Stimulated activated CD4-positive, alpha-beta T cell treated with anti-CD3 and anti-CD28 coated beads, Interleukin-15, amount 100 ng/mL, for 24 hours (primary cell): ENCODE measurements around the gene DIPK1A.
A peak's percentile ranks its signal among the peaks of the same experiment; 100 is the strongest.

Experiments used
- DNase-seq: peaks from one replicate; pipeline ENCODE4 v3.0.0-alpha.2; 2020

The DIPK1A gene

DNA sequence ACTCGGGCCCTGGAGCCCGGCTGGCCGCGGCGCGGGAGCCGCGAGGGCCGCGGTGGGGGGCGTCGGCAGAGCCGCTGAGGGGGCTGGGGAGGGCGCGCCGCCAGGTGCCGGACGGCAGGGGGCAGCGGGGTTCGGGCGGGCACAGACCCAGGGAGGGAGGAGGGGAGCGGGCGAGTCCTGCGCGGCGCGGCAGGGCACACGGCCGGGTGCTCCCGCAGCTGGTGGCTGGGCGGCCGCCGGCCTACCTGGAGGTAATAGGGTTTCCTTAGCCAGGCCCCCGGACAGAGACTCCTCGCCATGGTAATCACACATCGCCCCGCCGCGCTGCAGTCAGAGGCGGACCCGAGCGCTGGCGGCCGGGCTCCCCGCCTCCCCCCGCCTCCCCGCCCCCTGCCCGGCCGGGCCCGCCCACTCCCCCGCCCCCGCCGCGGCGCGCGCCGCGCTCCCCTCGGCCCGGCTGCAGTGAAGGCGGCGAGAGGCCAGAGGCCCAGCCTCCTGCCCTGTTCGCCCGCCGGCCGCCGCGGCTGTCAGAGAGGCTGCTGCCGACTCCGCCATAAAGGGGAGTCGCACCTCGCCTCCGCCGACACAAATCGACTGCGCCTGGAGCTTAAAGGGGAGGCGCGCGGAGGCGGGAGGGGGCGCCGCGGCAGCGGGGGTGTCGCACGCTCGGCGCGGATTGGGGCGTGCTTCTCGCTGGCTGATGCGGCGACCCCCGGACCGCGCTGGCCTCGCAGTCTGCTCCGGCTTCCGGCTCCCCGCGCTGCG lies at the start of gene DIPK1A:
DIPK1A (minus strand) TSS at position 332 of the 765 bp plus-strand sequence; CDS start at position 299, 33 bp downstream.
- peak; percentile 77 for DNase-seq

- no peak for DNase-seq
Measured at GRCh38 chr1:93007941-93008577, 46.8 kb upstream of the DIPK1A start.

GRCh38 chr1:93005252-93005598 lies 44.0 kb upstream of the DIPK1A start:
- no peak for DNase-seq

- DNase-seq = no peak
Measured at GRCh38 chr1:93004566-93005251, 43.4 kb upstream of the DIPK1A start.

DNA sequence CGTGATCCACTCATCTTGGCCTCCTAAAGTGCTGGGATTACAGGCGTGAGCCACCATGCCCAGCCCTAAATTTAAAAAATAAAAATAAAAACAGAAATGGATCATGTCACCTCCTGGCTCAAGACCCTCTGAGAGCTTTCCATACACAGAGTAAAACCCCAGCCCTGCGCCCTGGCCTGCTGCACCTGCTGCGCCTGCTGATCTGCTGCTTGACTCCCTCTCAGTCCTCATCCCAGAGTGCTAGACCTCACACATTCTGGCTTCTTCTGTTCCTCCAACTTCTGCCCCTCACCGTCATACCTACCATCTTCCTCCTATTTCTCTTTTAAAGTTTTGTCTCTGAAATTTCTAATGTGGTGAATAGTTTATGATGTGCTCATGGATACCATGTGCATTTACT lies 42.7 kb upstream of the DIPK1A start:
- no peak for DNase-seq

DNA sequence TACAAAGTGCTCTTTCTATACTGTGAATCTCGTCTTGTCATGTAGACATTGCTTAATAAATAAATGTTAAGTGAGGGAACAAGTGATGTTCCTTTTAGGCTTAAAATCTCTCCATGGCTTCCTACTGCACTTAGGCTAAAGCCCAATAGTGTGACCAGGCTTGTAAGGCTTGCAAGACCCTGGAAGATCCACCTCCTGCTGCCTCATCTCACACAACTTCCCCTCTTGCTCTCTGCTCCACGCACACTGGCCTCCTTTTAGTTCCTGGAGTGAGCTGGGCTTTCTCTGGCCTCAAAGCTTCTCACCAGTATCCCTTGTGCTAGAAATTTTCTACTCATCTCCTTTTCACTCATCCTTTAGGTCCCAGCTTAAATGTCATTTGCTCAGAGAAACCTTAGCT lies 41.5 kb upstream of the DIPK1A start:
- no peak for DNase-seq

GRCh38 chr1:93001893-93002292 lies 40.6 kb upstream of the DIPK1A start:
- no peak for DNase-seq

DNA sequence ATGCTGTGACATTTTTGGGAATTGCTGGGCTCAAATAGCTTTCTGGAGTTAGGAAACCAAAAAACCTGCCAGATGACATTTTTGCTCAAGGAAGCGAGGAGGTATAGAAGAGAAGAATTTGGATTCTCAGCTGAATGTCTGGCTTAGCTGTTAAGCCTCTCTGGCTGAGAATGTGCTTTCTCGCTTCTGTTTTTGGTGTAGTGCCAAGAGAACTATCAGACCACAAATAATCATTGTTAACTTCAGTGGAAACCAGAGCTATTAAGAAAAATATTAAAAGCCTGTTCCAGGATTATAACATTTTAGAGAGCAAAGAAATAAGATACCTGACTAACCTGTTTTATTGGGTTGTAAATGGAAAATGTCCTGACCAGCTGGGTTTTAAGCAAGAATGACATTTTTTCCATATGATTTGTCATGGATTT lies 39.5 kb upstream of the DIPK1A start:
- no peak for DNase-seq

GRCh38 chr1:93000291-93000690 lies 39.0 kb upstream of the DIPK1A start:
- no peak for DNase-seq

DNA sequence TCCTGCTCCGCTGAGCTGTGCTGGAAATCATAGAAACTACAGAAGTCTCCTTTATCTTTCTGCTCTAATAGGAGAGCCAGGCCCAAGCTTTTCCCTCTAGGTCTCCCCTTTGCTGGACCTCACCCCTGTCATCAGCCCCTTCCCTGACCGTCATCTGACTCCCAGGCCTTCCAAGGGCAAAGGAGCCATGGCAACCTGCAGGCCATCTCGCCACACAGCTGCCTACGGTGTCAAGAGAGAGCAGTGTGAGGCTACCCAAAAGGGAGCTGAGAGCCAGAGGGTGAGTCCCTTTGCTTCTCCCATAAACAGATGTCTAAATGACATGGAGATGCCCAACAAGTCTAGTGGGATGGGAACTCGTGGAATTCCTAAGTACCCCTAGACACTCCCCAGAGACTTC lies 37.6 kb upstream of the DIPK1A start:
- no peak for DNase-seq

DNA sequence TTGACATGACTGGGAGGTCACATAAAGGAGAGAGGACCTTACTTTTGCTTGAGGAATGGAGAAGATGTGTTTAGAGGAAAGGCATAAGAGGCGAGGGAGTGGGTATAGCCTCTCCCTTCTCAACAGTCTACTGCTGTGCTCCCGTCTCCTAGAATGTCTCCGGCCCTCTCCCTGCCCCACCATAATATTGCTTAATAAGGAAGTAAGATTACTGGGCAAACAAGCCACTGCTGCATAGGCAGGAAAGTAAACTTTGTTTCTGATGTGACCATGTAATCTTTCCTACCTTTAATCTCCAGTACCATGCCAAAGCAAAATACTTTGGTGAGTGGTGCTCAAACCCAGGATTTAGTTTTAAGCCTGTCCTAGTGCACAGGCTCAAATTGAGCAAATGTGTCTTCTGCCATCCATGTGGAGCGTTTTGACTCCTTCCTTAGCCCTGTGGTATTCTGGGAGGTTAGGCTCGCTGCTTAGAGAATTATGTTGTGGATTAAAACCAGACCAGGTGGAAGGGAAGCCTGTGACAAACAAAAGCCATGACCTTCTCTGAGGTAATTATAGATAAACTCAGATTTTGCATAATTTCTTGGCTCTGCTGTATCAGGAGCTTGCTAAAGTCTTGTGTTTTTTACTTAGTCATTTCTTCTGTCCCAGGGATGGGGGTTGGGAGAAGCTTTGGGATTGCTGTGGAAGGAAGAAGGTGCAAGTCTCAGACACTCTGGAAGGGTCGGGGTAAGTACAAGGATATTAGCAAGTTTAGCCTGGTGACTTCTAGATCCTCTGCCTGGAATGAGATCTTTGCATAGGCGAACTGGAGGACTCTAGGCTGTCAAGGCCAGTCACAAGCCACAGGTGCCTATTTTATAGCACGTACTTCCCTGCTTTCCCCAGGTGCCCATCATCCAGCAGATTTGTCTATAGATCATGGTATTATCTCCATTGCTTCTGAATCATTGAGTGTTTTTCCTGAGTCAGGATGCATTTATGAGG lies 34.5 kb upstream of the DIPK1A start:
- no peak for DNase-seq

- DNase-seq = peak; percentile 78
Measured at GRCh38 chr1:92994105-92994712, 32.9 kb upstream of the DIPK1A start.

DNA sequence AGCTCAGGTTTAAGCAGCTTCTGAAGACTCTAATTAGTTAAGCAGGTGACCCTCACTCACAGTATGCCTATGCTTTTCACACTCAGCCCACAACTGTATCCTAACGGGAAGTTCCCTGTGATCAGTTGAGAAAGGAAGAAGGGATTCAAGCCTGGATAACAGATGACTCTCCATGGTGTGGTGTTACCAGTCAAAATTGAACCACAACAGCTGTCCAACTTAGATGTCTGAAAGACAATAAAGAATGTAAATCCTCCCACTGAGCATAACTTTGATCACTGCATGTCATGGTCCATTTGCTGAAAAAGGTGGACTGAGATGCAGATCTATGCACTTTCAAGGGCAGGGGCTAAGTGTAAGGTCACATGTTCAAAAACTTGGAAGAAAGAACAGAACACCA lies 32.3 kb upstream of the DIPK1A start:
- DNase-seq = no peak

- no peak for DNase-seq
Measured at GRCh38 chr1:92992877-92993276, 31.6 kb upstream of the DIPK1A start.

DNA sequence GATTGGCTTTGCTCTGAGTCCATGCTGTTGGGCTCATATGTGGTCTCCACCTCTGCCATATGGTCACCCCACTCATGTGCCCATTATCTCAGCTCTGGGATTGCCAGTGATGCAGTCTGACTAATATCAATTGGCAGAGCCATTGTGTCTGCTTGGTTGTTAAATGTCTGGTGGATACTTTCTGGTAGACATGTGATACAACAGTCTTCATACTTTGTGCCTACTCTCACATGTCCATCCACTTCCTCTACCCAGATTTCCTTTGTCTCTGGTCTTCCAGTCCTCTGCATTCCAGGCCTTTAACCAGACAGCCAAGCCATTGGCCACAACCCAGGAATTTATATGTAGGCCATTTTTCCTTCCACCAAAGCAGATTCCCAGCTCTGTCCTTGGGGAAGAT lies 30.8 kb upstream of the DIPK1A start:
- DNase-seq = no peak

DNA sequence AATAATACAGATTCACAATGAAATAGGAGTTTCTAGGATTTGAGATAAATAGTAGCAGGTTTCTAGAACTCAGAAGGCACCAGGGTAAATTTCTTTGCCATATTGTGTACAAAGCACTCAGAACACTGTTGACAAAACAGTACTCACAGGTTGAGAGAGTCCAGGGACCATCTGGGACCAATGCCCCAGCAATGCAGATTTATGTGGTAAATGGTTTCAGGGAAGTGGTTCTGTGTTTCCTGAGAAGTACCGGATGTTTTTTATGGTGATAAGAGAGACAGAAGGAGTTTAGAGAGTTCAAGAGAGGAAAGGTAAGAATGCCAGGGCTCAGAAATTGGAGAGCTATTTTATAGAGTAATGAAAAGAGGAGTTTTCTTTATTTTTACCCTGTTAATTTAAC lies 29.6 kb upstream of the DIPK1A start:
- no peak for DNase-seq

DNA sequence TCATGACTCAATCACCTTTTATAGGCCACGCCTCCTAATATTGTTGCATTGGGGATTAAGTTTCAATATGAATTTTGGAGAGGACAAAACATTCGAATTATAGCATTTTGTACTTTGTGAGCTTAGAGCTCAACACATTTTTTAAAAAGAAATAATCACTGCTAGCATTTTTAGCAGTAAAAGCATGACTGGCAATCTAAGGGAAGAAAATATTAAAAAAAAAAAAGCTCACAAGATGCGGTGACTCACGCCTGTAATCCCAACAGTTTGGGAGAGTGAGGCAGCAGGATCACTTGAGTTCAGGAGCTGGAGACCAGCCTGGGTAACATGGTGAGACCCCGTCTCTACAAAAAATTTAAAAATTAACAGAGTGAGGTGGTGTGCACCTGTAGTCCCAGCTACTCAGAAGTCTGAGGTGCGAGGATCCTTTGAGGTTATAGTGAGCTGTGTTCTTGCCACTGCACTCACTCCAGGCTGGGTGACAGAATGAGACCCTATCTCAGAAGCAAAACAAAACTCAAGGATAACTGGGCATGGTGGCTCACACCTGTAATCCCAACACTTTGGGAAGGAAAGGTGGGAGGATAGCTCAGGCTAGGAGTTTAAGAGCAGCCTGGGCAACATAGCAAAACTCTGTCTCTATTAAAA lies 28.8 kb upstream of the DIPK1A start:
- no peak for DNase-seq

DNA sequence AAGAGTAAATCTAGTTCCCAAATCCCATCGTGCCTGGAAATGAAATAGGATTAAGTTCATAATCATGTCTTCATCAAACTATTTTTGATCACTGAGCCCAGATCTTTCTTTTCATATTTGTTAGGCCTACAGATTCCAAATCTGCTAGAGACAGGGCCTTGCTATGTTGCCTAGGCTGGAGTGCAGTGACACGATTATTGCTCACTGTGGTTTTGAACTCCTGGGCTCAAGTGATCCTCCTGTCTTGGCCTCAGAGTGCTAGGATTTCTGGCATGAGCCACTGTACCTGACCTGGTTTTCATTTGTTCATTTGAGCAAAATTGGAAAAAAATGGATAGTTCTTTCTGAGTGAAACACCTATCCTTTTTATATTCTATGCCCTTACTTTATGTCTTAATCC lies 28.0 kb upstream of the DIPK1A start:
- DNase-seq = no peak

- DNase-seq = no peak
Measured at GRCh38 chr1:92987462-92987861, 26.2 kb upstream of the DIPK1A start.

- no peak for DNase-seq
Measured at GRCh38 chr1:92985101-92985500, 23.8 kb upstream of the DIPK1A start.

DNA sequence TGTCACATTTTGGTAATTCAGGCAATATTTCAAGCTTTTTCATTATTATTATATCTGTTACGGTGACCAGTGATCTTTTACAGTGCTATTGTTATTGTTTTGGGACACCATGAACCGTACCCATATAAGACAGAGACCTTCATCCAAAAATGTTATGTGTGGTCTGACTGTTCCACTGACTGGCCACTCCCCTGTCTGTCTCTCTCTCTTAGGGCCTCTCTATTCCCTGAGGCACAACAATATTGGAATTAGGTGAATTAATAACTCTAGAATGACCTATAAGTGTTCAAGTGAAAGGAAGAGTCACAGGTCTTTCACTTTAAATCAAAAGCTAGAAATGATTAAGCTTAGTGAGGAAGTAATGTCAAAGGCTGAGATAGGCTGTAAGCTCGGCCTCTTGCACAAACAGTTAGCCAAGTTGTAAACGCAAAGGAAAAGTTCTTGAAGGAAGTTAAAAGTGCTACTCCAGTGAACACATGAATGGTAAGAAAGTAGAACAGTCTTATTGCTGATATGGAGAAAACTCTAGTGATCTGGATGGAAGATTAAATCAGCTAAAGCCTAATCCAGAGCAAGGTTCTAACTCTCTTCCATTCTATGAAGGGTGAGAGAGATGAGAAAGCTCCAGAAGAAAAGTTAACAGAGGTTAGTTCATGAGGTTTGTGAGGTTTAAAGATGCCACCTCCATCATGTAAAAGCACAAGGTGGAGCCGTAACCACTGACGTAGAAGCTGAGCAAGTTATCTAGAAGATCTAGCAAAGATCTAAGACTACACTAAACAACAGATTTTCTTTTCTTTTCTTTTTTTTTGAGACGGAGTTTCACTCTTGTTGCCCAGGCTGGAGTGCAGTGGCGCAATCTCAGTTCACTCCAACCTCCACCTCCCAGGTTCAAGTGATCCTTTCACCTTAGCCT lies 19.7 kb upstream of the DIPK1A start:
- peak; percentile 37 for DNase-seq
